ENCODE data around the gene CDH24.

GRCh38 chr14:23054000-23054811, 3.1 kb downstream of the CDH24 start:
- TF ChIP-seq CTCF (IDR thresholded peaks at IDR 0.05; ENCODE audit: low read length) (peak; percentile 64), EZH2 (IDR thresholded peaks at IDR 0.05; ENCODE audit: borderline replicate concordance, low read length) (no peak)
